Amniotic stem cell (primary cell): Measurements from ENCODE around the gene PPM1M.

Source experiments
- DNase-seq: peaks from one replicate; lab custom pipeline; 2025; lab: John Stamatoyannopoulos, UW

Gene PPM1M, protein sequence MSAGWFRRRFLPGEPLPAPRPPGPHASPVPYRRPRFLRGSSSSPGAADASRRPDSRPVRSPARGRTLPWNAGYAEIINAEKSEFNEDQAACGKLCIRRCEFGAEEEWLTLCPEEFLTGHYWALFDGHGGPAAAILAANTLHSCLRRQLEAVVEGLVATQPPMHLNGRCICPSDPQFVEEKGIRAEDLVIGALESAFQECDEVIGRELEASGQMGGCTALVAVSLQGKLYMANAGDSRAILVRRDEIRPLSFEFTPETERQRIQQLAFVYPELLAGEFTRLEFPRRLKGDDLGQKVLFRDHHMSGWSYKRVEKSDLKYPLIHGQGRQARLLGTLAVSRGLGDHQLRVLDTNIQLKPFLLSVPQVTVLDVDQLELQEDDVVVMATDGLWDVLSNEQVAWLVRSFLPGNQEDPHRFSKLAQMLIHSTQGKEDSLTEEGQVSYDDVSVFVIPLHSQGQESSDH

DNA sequence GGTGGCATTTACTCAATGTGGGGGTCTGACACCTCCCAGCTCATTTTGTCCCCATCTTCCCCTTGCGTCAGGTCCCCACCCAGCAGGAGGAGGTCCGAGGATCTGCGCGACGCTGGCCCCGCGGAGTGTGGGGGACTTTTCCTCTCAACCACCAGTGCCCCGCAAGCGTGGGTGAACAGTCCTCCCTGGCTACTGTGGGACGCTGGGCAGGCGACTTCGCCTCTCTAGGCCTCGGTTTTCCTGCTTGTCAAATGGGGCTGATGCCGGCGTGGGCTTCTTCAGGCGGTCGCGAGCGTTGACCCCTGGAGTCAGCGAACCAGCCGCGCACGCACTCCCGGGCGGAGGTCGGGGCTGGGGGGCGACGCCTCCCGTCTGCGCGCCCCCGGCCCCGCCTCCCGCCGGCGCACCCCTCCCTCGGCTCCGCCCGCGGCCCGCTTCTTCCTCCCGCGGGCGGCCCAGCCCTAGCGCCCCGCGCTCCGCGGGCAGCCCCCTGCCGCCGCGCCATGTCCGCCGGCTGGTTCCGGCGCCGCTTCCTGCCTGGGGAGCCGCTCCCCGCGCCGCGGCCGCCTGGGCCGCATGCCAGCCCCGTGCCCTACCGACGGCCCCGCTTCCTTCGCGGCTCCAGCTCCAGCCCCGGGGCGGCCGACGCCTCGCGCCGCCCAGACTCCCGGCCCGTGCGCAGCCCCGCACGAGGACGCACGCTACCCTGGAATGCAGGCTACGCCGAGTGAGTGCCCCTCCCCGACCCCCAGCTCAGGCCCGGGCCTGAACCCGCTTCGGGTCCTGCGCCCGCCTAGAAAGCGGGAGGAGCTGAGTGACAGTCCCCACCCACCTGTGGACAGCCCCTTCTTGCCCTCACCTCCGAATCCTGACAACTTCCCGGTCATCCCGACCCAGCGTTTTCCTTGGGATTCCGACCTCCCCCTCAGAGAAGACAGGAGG, at the start of gene PPM1M:
PPM1M (plus strand) TSS at position 438 of the 942 bp plus-strand sequence; CDS start at position 504, 66 bp downstream.
- no peak for DNase-seq

DNA sequence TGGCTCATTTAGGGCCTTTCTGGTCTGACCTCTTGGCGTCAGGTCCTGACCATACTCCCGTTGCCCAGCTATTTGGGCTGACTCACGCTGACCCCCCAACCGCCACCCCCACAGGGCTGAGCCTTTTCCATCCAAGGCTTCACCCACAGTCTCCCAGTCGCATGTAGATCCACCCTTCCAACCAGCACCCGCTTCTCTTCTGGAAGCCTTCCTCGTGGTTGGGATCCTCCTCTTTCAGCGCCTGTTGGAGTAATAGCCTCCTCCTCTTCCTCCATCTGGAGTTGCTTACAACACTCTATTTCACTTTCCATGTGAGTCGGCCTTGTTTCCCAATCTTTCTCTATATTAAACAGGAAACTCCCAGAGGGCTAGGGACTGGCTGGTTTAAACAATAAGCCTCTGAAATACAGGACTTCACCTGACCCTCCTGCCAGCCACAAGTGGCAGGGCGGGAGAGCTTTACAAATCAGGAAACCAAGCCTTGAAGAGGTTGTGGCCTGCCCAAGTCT, 49.7 kb upstream of the PPM1M start:
- DNase-seq = no peak

DNA sequence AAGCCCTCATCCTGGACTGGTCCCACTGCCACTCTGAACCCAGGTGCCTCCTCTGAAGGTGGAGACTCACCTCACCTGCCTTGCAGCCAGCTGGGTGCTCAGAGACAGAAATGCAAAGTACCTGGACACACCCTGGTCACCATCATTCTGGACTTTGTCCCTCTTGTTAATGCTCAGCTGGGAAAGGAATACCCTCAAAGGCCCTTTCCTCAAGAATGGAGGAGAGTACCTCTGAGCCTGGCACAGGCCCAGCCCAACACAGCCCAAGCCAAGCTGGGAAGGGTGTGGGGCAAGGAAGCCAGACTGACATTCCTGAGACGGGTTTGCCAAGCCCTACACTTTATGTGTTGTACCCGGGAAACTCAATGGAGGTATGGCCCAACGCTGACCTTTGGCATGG, 48.6 kb upstream of the PPM1M start:
- no peak for DNase-seq

DNA sequence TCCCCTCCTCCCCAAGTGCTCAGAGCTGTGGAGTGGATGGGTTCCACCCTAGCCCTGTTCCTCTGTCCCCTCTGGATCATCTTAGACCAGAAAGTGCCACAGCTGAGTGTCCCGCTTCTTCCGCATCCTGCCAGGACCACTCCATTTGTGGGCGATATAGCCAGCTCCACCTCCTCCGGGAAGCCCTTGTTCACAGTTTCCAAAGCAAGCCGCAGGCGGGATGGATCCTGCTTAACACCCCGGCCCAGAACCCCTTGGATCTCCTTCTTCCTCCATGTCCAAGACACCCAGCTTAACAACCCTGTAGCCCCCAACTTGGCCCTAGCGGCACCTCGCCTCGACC, 48.1 kb upstream of the PPM1M start:
- DNase-seq = no peak

DNA sequence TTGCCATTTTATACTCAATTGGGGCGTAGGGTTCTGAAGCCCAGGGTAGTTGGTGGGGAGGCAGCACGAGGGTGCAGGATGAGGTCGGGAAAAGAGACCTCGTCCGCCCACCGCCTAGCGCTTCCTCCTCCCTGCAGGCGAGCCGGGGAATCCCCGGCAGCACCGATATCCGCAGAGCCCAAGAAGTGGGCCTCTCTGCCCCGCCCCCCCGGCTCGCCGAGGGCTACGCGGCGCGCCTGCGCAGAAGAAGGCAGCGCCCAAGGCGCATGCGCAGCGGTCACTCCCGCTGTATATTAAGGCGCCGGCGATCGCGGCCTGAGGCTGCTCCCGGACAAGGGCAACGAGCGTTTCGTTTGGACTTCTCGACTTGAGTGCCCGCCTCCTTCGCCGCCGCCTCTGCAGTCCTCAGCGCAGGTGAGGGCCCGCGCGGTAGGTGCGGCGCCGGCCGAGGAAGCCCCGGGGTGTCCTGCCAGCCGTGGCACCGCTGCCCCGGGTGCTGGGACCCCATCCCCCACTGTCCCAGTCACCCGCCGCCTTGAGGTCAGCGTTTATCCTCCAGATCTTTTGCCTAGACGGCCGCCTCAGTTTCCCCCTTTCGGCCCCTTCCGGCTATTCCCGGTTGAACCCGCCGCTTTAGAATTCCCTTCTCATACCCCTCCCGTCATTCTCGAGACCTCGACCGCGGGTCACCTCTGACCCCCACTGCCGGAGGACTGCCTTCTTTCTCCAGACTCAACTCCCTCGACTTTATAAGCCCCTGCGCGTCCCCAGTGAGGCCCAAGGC, 47.5 kb upstream of the PPM1M start, which contains the start of gene ALAS1:
ALAS1 (plus strand) TSS at position 319 of the 784 bp plus-strand sequence. CDS start 1,082 bp downstream, outside the sequence.
- DNase-seq = peak; percentile 71

DNA sequence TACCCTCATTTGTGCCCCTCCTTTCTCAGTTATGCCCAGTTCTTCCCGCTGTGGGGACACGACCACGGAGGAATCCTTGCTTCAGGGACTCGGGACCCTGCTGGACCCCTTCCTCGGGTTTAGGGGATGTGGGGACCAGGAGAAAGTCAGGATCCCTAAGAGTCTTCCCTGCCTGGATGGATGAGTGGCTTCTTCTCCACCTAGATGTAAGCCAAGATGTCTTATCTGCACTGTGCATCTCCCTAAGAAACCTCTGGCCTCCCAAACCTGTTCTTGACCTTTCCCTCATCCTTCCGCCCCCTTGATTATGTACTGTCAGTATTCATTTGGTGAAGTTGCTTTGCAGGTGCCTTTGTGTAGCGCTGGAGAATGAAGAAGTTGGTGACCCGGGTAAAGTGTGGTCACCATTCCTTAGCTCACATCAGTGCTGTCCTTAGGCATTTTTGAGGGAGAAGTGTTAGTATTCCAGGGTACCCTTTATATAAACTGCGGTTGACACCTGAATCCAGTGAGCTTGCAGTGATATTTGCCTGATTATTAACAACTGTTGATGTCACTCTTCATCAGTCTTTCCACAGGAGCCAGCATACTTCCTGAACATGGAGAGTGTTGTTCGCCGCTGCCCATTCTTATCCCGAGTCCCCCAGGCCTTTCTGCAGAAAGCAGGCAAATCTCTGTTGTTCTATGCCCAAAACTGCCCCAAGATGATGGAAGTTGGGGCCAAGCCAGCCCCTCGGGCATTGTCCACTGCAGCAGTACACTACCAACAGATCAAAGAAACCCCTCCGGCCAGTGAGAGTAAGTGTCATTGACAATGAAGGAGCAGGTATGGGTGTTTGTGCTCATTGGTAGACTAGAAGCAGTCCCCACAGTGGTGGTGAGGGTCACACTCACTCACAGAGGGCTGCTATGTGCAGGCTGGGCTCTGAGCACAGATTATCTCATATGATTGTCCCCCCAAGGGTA, 46.6 kb upstream of the PPM1M start:
- no peak for DNase-seq

DNA sequence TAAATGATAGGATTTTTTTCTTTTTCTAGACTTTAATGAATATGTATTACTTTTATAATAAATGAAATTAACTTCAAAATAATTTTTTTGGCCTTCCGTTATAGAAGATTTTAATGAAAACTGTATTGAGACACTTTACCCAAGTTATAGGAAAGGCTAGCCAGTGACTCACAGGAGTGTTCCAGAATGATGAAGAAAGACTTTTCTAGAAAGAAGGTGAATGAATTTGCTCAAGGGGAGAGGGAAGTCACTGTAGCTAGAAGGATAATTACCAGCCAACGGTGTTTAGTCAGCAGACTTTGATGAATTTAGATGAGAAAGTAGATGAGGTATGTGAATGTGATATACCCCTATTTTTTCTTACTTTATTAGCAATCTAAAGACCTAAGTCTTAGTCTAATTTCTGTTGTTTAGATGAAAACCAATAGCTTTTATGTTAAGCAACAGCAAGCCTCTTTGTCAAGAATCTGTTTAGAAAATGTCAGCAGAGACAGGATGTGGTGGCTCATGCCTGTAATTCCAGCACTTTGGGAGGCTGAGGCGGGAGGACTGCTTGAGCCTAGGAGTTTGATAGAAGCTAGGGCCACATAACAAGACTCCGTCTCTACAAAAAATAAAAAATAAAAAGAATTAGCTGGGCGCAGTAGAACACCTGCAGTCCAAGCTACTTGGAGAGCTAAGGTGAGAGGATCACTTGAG, 44.4 kb upstream of the PPM1M start:
- no peak for DNase-seq

DNA sequence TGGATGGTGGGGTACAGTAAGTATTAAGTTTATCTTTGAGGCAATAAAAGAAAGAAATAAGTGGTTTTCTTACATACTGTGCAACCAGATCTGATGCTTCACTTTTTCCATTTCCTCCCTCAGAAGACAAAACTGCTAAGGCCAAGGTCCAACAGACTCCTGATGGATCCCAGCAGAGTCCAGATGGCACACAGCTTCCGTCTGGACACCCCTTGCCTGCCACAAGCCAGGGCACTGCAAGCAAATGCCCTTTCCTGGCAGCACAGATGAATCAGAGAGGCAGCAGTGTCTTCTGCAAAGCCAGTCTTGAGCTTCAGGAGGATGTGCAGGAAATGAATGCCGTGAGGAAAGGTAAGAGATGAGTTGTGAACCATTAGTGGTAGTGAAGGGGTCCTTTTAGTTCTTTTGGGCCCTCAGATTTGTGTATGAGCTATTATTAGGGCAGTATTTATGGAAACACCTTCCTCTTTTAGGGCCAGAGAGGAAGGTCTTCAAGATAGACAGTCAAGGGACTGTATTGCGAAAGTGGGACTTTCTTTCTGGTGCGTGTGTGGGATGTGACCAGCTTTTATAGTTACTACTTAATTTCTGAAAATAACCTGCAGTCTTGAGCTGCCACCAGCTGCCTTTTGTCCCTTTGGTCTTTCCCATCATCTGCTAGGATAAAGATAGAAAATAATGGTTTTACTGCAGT, 43.0 kb upstream of the PPM1M start:
- no peak for DNase-seq

DNA sequence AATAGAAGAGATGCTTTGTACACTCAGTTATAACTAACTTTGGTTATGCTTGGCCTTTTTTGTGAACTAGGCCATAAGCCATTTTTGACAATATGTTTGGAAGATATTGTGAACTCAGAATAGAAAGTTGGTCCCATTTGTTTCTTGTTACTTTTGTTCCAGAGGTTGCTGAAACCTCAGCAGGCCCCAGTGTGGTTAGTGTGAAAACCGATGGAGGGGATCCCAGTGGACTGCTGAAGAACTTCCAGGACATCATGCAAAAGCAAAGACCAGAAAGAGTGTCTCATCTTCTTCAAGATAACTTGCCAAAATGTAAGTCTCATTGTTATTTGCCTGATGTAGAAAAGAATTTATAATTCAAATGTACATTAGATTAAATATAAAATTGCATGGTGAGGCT, 41.9 kb upstream of the PPM1M start:
- no peak for DNase-seq

DNA sequence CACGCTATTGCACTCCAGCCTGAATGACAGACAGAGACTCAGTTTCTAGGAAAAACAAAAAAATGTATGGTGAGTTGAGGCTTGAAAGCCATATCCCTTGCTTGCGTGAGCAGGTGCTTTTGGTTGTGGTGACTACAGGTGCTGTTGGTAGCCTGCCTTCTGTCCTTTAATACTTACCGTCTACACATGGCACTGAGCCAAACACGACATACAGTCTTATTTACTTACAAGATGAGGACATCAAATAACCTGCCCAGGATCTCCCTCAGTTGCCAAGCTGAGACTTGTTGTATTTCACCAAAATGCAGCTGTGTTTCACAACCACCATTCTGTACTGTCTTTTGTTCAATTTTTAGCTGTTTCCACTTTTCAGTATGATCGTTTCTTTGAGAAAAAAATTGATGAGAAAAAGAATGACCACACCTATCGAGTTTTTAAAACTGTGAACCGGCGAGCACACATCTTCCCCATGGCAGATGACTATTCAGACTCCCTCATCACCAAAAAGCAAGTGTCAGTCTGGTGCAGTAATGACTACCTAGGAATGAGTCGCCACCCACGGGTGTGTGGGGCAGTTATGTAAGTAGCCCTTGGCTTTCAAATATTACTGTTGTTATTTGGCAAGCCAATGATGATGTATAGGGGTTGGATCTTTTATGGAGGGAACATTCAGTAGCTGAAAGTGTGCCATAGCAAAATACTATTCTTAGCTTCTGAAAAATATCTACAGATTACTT, 41.1 kb upstream of the PPM1M start:
- no peak for DNase-seq

DNA sequence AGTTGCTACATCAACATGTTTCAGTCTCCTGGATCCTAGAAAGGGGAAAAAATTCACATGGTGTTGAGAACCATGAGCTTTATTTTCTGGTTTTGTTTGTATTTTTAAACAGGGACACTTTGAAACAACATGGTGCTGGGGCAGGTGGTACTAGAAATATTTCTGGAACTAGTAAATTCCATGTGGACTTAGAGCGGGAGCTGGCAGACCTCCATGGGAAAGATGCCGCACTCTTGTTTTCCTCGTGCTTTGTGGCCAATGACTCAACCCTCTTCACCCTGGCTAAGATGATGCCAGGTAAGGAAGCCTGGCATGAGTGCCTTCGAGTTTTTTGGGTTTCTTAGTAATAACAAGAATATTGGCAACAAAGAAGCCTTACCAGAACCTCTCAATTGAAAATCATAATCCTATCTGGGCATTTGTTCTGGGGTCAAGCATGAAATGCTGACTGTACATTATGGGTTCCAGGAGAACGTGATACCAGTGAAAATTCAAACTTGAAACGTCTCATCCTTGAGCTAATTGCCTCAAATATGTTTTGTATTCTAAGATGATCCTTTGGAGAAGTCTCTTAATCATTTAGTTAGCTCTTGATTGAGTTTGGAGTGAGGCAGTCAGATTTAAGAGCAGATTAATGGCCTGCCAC, 39.7 kb upstream of the PPM1M start:
- no peak for DNase-seq

DNA sequence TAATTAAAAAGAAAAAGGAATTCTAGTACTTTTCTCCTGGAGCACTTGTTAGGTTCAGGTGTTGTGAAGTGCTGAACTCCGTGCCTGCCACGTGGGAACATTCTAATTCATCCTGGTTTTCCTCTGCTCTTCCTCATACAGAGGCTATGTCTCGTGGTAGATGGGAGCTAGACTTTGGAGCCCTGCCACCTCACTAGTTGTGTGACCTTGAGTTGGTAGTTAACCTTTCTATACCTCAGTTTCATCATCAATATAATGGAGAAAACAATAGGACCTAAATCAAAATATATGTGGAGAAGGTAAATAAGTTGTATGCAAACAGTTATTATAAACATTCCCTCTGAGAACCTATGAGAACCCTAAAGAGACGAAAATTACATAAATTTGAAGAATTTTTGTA, 37.0 kb upstream of the PPM1M start:
- no peak for DNase-seq

DNA sequence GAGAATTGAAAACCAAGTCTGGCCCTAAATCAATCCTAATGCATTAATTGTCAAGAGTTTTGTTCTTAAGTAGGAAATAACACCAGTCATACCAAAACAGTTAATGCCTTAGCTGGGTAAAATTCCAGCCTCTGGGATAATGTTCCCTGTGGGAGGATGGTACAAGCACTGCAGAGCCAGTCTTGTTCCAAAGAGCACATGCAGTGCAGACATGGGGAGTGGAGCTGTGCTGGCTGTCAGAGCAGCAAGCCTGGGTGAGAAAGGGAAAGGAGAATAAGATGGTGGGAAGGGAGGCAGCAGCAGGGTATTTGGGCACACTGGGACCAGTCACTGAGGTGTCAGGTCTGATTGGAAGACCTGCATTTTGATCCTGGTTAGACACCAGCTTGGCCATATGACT, 35.5 kb upstream of the PPM1M start:
- DNase-seq = no peak

DNA sequence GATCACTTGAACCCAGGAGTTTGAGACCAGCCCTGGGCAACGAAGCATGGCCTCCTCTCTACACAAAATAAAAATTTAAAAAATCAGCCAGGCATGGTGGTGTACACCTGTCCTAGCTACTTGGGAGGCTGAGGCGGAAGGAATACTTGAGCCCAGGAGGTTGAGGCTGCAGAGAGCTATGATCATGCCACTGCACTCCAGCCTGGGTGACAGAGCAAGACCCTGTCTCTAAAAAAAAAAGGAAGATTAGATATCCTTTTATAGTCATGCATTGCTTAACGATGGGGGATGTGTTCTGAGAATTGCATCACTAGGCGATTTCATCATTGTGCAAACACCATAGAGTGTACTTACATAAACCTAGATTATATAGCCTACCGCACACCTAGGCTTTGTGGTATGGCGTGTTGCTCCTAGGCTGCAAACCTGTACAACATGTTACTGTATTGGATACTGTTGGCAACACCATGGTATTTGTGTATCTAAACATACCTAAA, 35.0 kb upstream of the PPM1M start:
- DNase-seq = no peak

DNA sequence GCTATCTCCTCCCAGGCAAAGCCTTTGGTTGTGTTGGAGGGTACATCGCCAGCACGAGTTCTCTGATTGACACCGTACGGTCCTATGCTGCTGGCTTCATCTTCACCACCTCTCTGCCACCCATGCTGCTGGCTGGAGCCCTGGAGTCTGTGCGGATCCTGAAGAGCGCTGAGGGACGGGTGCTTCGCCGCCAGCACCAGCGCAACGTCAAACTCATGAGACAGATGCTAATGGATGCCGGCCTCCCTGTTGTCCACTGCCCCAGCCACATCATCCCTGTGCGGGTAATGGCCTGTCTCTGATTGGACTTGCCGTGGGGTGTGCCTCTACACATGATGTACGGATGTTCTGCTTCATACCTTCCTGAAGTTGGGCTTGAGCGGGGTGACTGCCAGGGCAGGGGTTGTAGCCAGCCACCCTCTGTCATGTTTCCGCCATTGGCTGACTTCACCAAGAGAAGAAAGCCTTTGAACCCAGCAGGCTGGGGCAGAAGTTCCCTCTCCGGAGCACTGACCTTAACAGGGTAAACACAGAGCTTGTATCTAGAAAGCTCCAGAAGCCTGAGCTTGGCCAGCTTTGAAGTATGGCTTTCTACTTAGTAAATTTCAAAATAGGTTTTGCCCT, 34.2 kb upstream of the PPM1M start:
- no peak for DNase-seq

DNA sequence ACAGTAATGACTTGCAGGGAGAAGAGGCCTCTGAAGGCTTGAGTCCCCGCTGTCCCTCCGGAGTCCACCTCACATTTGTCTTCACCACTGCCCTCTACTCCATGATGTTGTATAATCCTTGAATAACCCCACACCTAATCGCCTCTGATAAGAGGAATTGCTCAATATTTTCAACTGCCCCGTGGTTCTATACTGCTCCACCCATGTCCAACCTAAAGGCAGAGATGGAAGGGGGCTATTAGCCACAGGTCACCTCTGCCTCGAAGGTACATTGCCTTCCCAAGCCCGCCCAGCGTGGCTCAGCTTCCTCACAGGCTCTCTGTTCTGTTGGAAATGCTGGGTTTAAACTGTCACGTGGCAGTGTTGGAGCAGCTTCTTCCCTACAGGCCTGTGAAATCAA, 32.6 kb upstream of the PPM1M start:
- no peak for DNase-seq

DNA sequence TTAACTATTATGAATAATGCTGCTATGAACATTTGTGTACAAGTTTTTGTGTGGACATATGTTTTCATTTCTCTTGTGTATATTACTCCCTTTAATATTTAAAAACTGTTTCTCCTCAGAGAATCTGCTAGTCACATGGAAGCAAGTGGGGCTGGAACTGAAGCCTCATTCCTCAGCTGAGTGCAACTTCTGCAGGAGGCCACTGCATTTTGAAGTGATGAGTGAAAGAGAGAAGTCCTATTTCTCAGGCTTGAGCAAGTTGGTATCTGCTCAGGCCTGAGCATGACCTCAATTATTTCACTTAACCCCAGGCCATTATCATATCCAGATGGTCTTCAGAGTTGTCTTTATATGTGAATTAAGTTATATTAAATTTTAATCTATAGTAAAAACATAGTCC, 31.7 kb upstream of the PPM1M start:
- DNase-seq = no peak

DNA sequence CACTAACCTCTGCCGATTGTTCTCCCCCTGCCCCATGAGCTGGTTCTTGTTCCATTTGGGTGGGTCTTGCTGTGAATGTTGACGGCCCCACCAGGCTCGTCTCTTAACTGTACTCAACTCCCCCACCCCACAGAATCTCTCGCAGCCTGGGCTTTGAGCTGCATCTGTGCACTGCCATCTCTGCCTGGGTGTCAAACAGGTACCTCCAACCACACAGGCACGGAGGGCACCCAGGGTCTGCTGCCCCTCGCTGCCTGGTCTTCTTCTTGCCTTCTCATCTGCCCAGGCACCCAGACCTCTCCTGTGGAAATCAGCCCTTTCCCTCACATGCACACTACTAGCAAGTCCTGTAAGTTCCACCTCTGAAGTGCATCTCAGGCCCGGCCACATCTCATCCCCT, 30.2 kb upstream of the PPM1M start:
- no peak for DNase-seq
